IPS DF 6.9 (cell line): ENCODE measurements around the gene ITGAE.
"Not testable (repeated sequence)": the region's sequence is repeated elsewhere in the genome, so short reads cannot be mapped to it uniquely, and the experiment has no call there.

Source experiments
- DNase-seq: peaks from one replicate; pipeline ENCODE4 v3.0.0-alpha.2; 2013; ENCODE audit warnings: low read depth, low spot score
- H3K27ac ChIP-seq: one replicate; pipeline ENCODE4 v1.5.1; 2013; ENCODE audit warnings: low read length, control low read depth
- H3K27me3 ChIP-seq: 2 replicates; pipeline ENCODE4 v1.6.1; 2013; ENCODE audit warnings: mild to moderate bottlenecking, low read length; ENCODE audit not compliant: control insufficient read depth, insufficient read depth
- H3K36me3 ChIP-seq: 2 replicates; pipeline ENCODE4 v1.6.1; 2013; ENCODE audit warnings: low read length; ENCODE audit not compliant: control insufficient read depth, insufficient read depth
- H3K4me1 ChIP-seq: 2 replicates; pipeline ENCODE4 v1.6.1; 2013; ENCODE audit warnings: low read length; ENCODE audit not compliant: control insufficient read depth, insufficient read depth
- H3K4me3 ChIP-seq: 2 replicates; pipeline ENCODE4 v1.5.1; 2013; ENCODE audit warnings: mild to moderate bottlenecking, low read length
- H3K9me3 ChIP-seq: 2 replicates; pipeline ENCODE4 v1.6.1; 2013; ENCODE audit warnings: low read length, inconsistent platforms; ENCODE audit not compliant: control insufficient read depth, insufficient read depth
- WGBS: extraction: QIAGEN DNeasy Blood & Tissue Kit; methylation state at CpG from one replicate; pipeline ENCODE4 v1.1.7; 2013; ENCODE audit warnings: mixed read lengths, missing lambda C conversion rate; ENCODE audit not compliant: insufficient read length, insufficient coverage; 5-methylcytosine and 5-hydroxymethylcytosine counted together

The ITGAE gene, protein sequence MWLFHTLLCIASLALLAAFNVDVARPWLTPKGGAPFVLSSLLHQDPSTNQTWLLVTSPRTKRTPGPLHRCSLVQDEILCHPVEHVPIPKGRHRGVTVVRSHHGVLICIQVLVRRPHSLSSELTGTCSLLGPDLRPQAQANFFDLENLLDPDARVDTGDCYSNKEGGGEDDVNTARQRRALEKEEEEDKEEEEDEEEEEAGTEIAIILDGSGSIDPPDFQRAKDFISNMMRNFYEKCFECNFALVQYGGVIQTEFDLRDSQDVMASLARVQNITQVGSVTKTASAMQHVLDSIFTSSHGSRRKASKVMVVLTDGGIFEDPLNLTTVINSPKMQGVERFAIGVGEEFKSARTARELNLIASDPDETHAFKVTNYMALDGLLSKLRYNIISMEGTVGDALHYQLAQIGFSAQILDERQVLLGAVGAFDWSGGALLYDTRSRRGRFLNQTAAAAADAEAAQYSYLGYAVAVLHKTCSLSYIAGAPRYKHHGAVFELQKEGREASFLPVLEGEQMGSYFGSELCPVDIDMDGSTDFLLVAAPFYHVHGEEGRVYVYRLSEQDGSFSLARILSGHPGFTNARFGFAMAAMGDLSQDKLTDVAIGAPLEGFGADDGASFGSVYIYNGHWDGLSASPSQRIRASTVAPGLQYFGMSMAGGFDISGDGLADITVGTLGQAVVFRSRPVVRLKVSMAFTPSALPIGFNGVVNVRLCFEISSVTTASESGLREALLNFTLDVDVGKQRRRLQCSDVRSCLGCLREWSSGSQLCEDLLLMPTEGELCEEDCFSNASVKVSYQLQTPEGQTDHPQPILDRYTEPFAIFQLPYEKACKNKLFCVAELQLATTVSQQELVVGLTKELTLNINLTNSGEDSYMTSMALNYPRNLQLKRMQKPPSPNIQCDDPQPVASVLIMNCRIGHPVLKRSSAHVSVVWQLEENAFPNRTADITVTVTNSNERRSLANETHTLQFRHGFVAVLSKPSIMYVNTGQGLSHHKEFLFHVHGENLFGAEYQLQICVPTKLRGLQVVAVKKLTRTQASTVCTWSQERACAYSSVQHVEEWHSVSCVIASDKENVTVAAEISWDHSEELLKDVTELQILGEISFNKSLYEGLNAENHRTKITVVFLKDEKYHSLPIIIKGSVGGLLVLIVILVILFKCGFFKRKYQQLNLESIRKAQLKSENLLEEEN

DNA sequence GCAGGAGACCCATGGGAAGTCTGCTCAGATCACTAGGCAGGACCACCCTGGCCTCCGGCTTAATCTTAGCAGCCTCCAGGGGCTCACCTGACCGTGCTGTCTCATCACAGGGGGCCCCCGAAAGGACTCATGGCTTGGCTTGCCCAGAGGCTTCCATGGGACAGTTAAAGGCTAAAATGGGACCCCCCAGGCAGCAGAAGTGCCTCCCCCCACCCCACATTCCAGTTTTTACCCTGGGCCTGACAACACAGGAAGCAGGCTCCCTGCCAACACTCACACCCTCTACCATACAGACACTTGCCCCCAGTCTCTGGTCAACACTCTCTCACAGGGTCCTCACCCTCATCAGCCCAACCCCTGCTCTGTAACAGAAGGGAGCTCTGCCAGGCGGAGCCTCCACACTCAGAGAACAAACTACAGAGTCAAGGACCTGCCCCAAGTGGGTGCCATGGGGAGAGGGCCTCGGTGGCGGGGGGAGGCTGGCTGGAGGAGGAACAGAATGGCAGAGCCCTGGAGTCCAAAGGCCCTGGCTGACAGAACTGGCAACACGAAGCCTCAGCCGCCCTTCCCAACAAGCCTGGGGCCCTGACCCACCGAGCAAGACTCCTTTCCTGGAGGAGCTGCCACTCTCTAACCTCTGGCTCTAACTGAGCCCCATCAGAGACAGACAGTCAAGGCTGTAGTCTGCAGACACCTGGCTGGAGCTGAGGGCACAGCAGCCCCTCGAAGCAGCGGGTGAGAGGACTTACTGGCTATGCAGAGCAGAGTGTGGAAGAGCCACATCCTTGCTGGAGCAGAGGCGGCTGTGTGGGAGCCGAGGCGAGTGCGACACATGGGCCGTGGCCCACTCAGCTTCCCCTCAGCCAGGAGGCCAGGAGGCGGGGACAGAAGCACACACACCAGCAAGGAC, at the start of gene ITGAE:
Gene ITGAE, minus strand, starts transcription at position 827 of the 910 bp plus-strand sequence. Its CDS starts 44 bp downstream, at position 783.
- Histone ChIP-seq H3K4me1 (no peaks in the 10 kb centered on the region), H3K27ac (no peak within 1 kb of the TSS), H3K36me3 (no peaks in the 10 kb centered on the region), H3K4me3 (no peak within 1 kb of the TSS), H3K9me3 (no peaks in the 10 kb centered on the region), H3K27me3 (no peaks in the 10 kb centered on the region)
- DNase-seq = no peak
- WGBS = no CpG with 5 or more reads among the region's 17 CpGs

DNA sequence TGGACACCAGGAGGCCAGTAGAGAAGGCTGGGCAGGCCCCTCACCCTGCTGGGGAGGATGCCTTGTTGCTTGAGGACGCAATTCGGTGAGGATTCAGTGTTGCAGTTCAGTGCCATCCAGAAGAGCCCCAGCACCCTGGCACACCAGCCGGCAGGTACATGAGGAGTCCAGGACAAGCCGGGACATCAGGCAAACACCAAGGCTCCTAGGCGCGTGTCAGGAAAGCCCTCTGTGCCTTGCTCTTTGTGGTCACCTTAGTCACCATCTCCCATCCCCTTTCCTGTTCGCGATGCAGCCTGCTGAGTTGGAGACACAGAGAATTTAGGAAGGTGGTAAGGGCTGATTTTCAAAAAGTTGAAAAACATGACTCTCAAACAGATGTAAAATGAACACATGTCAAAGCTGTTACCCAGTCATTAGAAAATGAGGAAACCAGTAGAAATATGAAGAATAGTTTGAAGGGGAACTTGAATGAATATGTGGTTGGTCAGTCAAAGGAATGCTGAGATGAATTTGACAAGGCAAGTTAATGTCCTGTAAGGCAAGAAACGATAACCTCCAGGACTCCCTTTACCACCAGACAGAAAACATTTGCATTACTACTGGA, 47.3 kb upstream of the ITGAE start:
- Histone ChIP-seq H3K9me3 (no peaks in the 10 kb centered on the region), H3K36me3 (no peaks in the 10 kb centered on the region), H3K27me3 (no peaks in the 10 kb centered on the region), H3K4me1 (no peaks in the 10 kb centered on the region; the same call in 1 of the 2 replicates), H3K4me3 (no peak overlapping the region), H3K27ac (no peak overlapping the region)
- no peak for DNase-seq
- WGBS = no CpG with 5 or more reads among the region's 9 CpGs

DNA sequence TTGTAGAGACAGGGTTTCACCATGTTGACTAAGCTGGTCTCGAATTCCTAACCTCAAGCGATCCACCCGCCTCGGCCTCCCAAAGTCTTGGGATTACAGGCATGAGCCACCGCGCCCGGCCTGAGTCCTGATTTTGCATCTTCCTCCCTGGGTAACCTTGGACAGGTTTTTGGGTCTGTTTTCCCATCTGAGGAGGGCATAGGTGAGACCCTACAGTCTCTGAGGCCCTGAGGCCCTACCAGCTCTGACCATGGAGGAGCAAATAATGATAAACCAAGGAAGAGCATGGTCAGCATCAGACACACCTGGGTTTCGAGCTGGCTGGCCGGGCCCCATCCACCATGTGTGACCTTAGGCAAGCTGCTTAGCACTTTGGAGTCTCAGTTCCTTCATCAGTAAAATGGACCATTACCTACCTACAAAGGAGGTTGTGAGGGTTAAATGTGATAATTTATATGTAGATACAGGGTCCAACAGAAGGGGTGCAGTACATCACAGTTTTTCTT, 46.2 kb upstream of the ITGAE start:
- Histone ChIP-seq H3K9me3 (no peaks in the 10 kb centered on the region), H3K36me3 (no peaks in the 10 kb centered on the region), H3K4me1 (no peaks in the 10 kb centered on the region; the same call in 1 of the 2 replicates), H3K4me3 (no peak overlapping the region), H3K27me3 (no peaks in the 10 kb centered on the region), H3K27ac (no peak overlapping the region)
- DNase-seq = no peak
- no CpG with 5 or more reads among the region's 9 CpGs for WGBS

DNA sequence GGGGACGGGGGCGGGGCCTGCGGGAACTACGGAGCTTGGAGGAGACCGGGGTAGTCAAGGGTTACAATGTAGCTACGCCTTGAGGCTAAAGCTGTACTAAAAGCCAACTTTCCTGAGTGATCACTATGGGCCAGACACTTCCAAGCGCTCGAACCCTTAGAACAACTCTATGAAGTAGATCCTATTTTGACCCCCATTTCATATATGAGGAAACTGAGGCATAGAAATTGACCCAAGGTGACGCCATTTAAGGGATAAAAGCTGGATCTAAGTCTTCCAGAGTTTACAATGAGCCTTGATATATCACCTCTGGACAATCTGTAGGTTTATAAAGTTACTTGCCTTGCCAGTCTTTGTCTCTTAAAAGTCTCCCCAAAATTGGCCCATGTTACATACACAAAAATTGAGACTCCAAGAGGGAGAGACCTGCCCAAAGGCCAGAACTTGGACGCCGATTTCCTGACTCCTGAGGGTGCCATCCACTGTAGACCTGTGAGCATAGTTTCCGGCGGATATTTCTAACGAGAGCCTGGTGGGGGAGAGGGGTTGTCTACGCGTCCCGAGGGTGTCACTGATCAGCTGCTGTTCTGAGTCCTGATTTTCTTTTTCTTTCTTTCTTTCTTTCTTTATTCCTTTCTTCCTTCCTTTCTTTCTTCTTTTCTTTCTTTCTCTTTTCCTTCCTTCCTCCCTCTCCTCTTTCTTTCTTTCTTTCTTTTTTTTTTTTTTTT, 45.6 kb upstream of the ITGAE start:
- no peak overlapping the region for H3K27ac ChIP-seq
- no CpG with 5 or more reads among the region's 17 CpGs for WGBS
- DNase-seq = no peak
- no peaks in the 10 kb centered on the region for H3K36me3 ChIP-seq
- no peak overlapping the region for H3K4me3 ChIP-seq
- no peaks in the 10 kb centered on the region for H3K27me3 ChIP-seq
- H3K4me1 ChIP-seq = no peaks in the 10 kb centered on the region; the same call in 1 of the 2 replicates
- no peaks in the 10 kb centered on the region for H3K9me3 ChIP-seq

DNA sequence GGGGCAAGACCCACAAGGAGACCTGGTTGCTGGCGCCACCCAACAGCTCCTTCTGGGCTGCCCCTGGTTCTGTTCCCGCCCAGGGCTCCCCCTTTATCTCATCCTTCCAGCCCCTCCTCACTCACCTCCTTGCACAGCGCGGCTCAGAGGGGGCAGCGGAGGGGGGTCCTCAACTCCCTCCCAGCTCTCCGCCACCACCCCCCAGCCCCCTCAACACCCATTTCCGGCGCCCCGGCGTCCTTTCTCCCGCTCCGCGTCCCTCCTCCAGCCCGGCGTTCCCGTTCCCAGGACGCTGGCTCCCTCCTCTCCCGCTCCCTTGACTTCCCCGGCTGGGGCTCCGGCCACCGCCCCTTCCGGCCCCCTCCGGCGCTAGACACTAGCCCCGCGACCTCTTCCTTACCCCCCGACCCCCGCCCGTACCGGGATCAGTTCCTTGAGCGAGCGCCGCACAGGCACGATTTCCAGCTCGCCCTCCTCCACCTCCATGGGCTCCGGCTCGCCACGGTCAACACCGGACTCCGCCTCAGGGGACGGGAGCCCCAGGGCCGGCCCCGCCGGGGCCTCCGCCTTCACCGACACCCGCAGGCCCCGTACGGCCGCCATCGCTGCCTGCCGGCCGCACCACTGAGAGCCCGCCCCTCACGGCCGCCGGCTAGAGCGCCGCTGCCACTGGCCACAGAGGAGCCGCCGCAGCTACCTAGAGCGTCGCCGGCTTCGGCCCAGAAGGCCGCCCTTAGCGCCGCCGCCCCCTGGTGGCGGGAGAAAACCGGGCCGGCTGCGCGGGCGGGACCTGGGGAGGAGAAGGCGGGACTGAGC, 44.8 kb upstream of the ITGAE start, which contains the start of gene NCBP3:
Gene NCBP3, minus strand, starts transcription at position 626 of the 816 bp plus-strand sequence. Its CDS starts 23 bp downstream, at position 603.
- H3K27me3 ChIP-seq = no peaks in the 10 kb centered on the region
- H3K9me3 ChIP-seq = no peaks in the 10 kb centered on the region
- peak; percentile 58 for DNase-seq
- no CpG with 5 or more reads among the region's 76 CpGs for WGBS
- no peaks in the 10 kb centered on the region; the same call in 1 of the 2 replicates for H3K4me1 ChIP-seq
- H3K27ac ChIP-seq = no peak within 1 kb of the TSS
- no peaks in the 10 kb centered on the region for H3K36me3 ChIP-seq
- H3K4me3 ChIP-seq = peak within 1 kb of the TSS; percentile 88

DNA sequence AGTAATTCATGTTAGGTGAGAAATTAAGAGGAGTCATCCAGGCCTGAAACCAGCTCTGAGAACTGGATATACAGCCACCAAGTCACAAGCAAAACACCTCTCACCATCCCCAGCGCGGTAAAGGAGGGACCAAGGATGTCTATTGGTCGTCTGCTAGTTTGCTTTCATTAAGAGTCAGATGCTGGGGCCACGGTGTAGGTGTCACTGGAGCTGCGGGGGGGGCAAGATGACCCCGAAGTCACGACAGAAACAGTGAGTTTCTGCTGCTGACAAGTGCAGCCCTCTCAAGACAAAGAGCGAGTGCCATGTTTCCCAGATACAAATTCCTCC, 44.3 kb upstream of the ITGAE start:
- H3K4me3 ChIP-seq = peak overlapping the region; percentile 88
- DNase-seq = no peak
- H3K27ac ChIP-seq = no peak overlapping the region
- no peaks in the 10 kb centered on the region; the same call in 1 of the 2 replicates for H3K4me1 ChIP-seq
- no CpG with 5 or more reads among the region's 8 CpGs for WGBS
- 0 out of 2 replicates have a peak, but pooled peaks cover 2% of the 10 kb centered on the region for H3K36me3 ChIP-seq
- H3K27me3 ChIP-seq = no peaks in the 10 kb centered on the region
- no peaks in the 10 kb centered on the region for H3K9me3 ChIP-seq

DNA sequence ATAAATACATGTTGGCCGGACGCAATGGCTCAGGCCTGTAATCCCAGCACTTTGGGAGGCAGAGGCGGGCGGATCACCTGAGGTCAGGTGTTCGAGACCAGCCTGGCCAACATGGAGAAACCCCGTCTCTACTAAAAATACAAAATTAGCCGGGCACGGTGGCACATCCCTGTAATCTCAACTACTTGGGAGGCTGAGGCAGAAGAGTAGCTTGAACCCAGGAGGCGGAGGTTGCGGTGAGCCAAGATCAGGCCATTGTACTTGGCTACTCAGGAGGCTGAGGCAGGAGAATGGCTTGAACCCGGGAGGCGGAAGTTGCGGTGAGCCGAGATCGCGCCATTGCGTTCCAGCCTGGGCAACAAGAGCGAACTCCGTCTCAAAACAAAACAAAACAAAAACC, 43.6 kb upstream of the ITGAE start:
- not testable (repeated sequence) for H3K4me1 ChIP-seq, H3K27me3 ChIP-seq, DNase-seq, H3K4me3 ChIP-seq, H3K36me3 ChIP-seq, H3K27ac ChIP-seq, H3K9me3 ChIP-seq
- WGBS = no CpG with 5 or more reads among the region's 19 CpGs

DNA sequence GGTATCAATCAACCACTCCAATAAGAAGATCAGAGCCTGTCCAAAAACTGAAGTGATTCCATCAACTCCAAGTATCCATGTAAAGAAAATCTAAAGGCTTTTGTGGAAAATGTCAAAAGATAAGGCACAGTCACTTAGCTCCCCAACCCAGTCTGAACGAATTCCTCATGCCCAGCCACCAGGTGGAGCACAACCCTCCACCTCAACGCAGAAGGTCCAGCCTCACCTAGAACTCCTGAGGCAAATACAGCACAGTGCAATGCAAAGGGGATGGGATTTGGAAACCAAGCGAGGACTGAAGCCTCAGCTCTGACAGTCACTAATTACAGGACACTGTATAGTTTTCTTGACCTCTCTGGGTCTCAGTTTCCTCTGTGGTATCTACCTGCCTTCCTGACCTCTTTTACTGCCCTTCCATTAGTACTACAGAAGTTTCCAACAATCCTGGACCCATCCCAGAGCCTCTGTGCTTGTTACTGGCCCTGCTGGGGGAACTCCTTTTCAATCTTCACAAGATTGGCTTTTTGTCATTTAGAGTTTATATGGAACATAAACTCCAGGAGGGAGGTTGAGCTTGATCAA, 43.0 kb upstream of the ITGAE start:
- H3K36me3 ChIP-seq = peaks cover 9% of the 10 kb centered on the region; the same call in 1 of the 2 replicates
- no CpG with 5 or more reads among the region's 3 CpGs for WGBS

More for the DNA sequence above, 43.0 kb upstream of the ITGAE start:
- H3K27me3 ChIP-seq = no peaks in the 10 kb centered on the region
- no peak overlapping the region for H3K27ac ChIP-seq
- H3K9me3 ChIP-seq = no peaks in the 10 kb centered on the region
- no peak for DNase-seq
- no peaks in the 10 kb centered on the region; the same call in 1 of the 2 replicates for H3K4me1 ChIP-seq
- H3K4me3 ChIP-seq = no peak overlapping the region
